Ishikawa (cell line): ENCODE data around the gene TFCP2L1.

Source experiments
- EP300 ChIP-seq: IDR thresholded peaks from 2 replicates; pipeline ENCODE4 v1.6.1; 2012; ENCODE audit warnings: borderline replicate concordance
- FOXM1 ChIP-seq: IDR thresholded peaks from 2 replicates; pipeline ENCODE4 v1.6.1; 2012; ENCODE audit warnings: low read depth, borderline replicate concordance
- MAX ChIP-seq: IDR thresholded peaks from 2 replicates; pipeline ENCODE4 v1.6.1; 2012
- TCF12 ChIP-seq: IDR thresholded peaks from 2 replicates; pipeline ENCODE4 v1.6.1; 2012; ENCODE audit warnings: low read depth
- USF1 ChIP-seq: IDR thresholded peaks from 2 replicates; pipeline ENCODE4 v1.6.1; 2012

- TF ChIP-seq EP300 (no peak), TCF12 (no peak), MAX (no peak), FOXM1 (no peak), USF1 (no peak)
Measured at GRCh38 chr2:121200419-121201315, 84.3 kb downstream of the TFCP2L1 start.
